Measurements from ENCODE around the gene ALDH2. TPM values are rescaled to one million over a fixed set of nuclear protein-coding genes. Genes with fewer than 3 reads are reported as not detected.

The ALDH2 gene
- total RNA-seq, 4 donors from 2014 or later, result 13.1 to 102 (median 73.5) TPM

DNA sequence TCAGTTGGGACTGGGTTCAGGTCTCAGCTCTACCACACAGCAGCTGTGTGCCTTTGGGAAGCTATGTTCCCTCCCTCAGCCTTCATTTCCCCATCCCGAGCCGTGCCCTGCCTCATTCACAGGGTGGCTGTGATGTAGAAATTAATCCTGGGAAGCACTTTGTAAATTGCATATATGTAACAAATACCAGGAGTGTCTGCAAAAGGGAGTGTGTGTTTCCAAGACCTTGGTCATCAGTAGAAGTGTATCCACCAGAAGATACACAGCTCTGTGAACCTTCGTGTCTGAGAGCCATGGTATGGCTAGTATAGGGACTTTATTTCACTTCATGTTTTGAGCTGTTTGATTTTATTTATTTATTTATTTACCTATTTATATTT, 26.1 kb downstream of the ALDH2 start:
- Histone ChIP-seq H3K4me1 (no peaks in the 10 kb centered on the region), H3K27me3 (no peaks in the 10 kb centered on the region), H3K9me3 (no peaks in the 10 kb centered on the region), H3K27ac (peak overlapping the region in 1 of 2 donors; percentile 65), H3K4me3 (no peak overlapping the region), H3K36me3 (no peaks in the 10 kb centered on the region)
- intact Hi-C loops (cut with DNase I; ENCODE audit: low total_unique reads), result no loop called here
- no peak for TF ChIP-seq POLR2A (IDR thresholded peaks at IDR 0.05)
- TF ChIP-seq CTCF (IDR thresholded peaks at IDR 0.05), result no peak
- no peak for DNase-seq

GRCh38 chr12:111798182-111798581, 31.4 kb downstream of the ALDH2 start:
- Histone ChIP-seq H3K27ac (no peak overlapping the region), H3K36me3 (no peaks in the 10 kb centered on the region), H3K4me3 (no peak overlapping the region), H3K4me1 (no peaks in the 10 kb centered on the region), H3K27me3 (no peaks in the 10 kb centered on the region), H3K9me3 (no peaks in the 10 kb centered on the region)
- intact Hi-C loops (cut with DNase I; ENCODE audit: low total_unique reads), result no loop called here
- TF ChIP-seq POLR2A (IDR thresholded peaks at IDR 0.05) (no peak), CTCF (IDR thresholded peaks at IDR 0.05) (no peak)
- no peak for DNase-seq

GRCh38 chr12:111799758-111800157, 33.0 kb downstream of the ALDH2 start:
- DNase-seq, result no peak
- Histone ChIP-seq H3K27me3 (no peaks in the 10 kb centered on the region), H3K27ac (no peak overlapping the region), H3K9me3 (no peaks in the 10 kb centered on the region), H3K4me1 (no peaks in the 10 kb centered on the region), H3K4me3 (no peak overlapping the region), H3K36me3 (no peaks in the 10 kb centered on the region)
- TF ChIP-seq CTCF (IDR thresholded peaks at IDR 0.05) (no peak), POLR2A (IDR thresholded peaks at IDR 0.05) (no peak)
- intact Hi-C loops (cut with DNase I; ENCODE audit: low total_unique reads), result no loop called here

DNA sequence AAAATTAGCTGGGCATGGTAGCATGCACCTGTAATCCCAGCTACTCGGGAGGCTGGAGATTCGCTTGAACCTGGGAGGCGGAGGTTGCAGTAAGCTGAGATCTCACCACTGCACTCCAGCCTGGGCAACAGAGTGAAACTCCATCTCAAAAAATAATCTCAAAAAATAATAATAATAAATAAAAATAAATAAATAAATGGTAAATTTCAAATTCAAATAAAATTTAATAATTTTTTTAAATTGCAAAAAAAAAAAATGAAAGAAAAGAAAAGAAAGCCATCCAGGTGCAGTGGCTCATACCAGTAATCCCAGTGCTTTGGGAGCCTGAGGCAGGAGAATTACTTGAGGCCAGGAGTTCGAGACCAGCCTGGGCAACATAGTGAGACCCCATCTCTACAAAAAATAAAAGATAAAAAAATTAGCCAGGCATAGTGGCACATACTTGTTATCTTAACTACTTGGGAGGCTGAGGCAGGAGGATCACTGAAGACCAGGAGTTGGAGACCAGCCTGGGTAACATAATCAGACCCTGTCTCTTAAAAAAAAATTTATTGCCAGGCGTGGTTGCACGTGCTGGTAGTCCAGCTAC, 36.4 kb downstream of the ALDH2 start:
- no peaks in the 10 kb centered on the region for H3K9me3 ChIP-seq
- H3K36me3 ChIP-seq, result no peaks in the 10 kb centered on the region
- H3K27ac ChIP-seq, result no peak overlapping the region
- intact Hi-C loops (cut with DNase I; ENCODE audit: low total_unique reads), result no loop called here
- H3K4me1 ChIP-seq, result no peaks in the 10 kb centered on the region
- H3K27me3 ChIP-seq, result no peaks in the 10 kb centered on the region
- TF ChIP-seq CTCF (IDR thresholded peaks at IDR 0.05) (no peak), POLR2A (IDR thresholded peaks at IDR 0.05) (no peak)
- no peak overlapping the region for H3K4me3 ChIP-seq
- no peak for DNase-seq

DNA sequence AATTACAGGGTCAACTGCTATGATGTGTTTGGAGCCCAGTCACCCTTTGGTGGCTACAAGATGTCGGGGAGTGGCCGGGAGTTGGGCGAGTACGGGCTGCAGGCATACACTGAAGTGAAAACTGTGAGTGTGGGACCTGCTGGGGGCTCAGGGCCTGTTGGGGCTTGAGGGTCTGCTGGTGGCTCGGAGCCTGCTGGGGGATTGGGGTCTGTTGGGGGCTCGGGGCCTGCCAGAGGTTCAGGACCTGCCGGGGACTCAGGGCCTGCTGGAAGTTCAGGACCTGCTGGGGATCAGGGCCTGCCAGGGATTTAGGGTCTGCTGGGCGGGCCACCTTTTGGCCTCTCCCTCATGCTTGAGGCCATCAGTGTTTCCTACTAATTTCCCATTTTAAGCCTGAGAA, 37.1 kb downstream of the ALDH2 start:
- no peaks in the 10 kb centered on the region for H3K36me3 ChIP-seq
- H3K4me3 ChIP-seq, result no peak overlapping the region
- TF ChIP-seq CTCF (IDR thresholded peaks at IDR 0.05), result no peak
- no peak for TF ChIP-seq POLR2A (IDR thresholded peaks at IDR 0.05)
- intact Hi-C loops (cut with DNase I; ENCODE audit: low total_unique reads), result no loop called here
- H3K4me1 ChIP-seq, result no peaks in the 10 kb centered on the region
- no peaks in the 10 kb centered on the region for H3K9me3 ChIP-seq
- no peaks in the 10 kb centered on the region for H3K27me3 ChIP-seq
- H3K27ac ChIP-seq, result no peak overlapping the region
- no peak for DNase-seq

All from uterus (tissue), 4 donors.